Mucosa of descending colon (tissue), 3 donors: ENCODE data around the gene F7. TPM values are rescaled to one million over a fixed set of nuclear protein-coding genes. Genes with fewer than 3 reads are reported as not detected.
"Not testable (repeated sequence)": the region's sequence is repeated elsewhere in the genome, so short reads cannot be mapped to it uniquely, and the experiment has no call there.

Experiments used
- ATAC-seq: fragments of 200-7000 bp; cut with Tn5 transposase; one replicate; pipeline ENCODE4 v1.9.1; 2020; ENCODE audit warnings: mild to moderate bottlenecking, moderate library complexity
- DNase-seq, 3 donors: peaks; one replicate each; pipeline ENCODE4 v3.0.0-alpha.2; 2020
- H3K36me3 ChIP-seq: fragments of 200-600 bp; one replicate; pipeline ENCODE4 v1.8.0; 2021; ENCODE audit warnings: low read depth, mild to moderate bottlenecking
- H3K4me1 ChIP-seq: fragments of 200-600 bp; one replicate; pipeline ENCODE4 v1.8.0; 2021; ENCODE audit warnings: low read depth, mild to moderate bottlenecking
- H3K4me3 ChIP-seq: fragments of 200-600 bp; one replicate; pipeline ENCODE4 v1.8.0; 2021; ENCODE audit warnings: mild to moderate bottlenecking
- H3K9me3 ChIP-seq: fragments of 200-600 bp; one replicate; pipeline ENCODE4 v1.8.0; 2021; ENCODE audit warnings: mild to moderate bottlenecking
- intact Hi-C, 2 donors: fragments of 100-400 bp; cut with DNase I in 1 of 2; cut with micrococcal nuclease in 1 of 2; formaldehyde crosslinking; loops; one replicate each; pipeline versions ENCODE4 v1.11.0 to v1.11.1; 2022; cut with DNase I, micrococcal nuclease
- total RNA-seq, 3 donors: library from RNA; stranded (reverse); fragmentation: NEBNext Ultra II Directional in 2 of 3; extraction: Animal tissue kit (Norgen Biotek cat#: 25700) in 2 of 3; gene quantifications; one replicate each; pipeline versions ENCODE4 v1.2.1 to v1.2.4, GENCODE V29; 2021 to 2023
- TF ChIP-seq, protein P1 (sequence below): fragments of 200-600 bp; IDR thresholded peaks from one replicate; pipeline ENCODE4 v1.8.0; 2022; ENCODE audit warnings: antibody characterized with exemption, mild to moderate bottlenecking
- donor health status: DM: no; HTN: no; CAD: no; lungs with moderate emphysema.
- donor health status: DM: no; HTN: no; CAD: no.
- donor health status: DM: no; HTN: yes; CAD: no.

F7 gene
- total RNA-seq, 3 donors from 2014 or later, result 0.19 TPM; not detected in 2

DNA sequence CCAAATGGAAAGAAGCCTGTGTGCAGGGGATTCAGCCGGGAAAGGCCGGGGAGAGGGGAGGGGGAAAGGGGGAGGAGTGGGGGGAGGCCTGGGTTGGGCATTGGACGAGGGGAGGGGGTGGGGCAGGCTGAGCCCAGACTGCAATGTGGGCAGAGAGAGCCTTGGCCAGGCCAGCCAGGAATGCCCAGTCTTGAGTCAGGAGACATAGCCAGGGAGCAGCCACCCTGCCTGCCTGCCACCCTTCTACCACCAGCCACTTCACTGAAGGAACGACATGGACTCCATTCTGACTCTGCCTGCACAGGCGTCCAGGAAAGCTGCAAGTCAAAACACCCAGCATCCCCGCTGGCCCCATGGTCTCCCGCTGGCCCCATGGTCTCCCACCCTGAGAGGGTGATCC is 53.4 kb downstream of the F7 start:
- intact Hi-C loops, result no loop called here
- TF ChIP-seq, protein P1, sequence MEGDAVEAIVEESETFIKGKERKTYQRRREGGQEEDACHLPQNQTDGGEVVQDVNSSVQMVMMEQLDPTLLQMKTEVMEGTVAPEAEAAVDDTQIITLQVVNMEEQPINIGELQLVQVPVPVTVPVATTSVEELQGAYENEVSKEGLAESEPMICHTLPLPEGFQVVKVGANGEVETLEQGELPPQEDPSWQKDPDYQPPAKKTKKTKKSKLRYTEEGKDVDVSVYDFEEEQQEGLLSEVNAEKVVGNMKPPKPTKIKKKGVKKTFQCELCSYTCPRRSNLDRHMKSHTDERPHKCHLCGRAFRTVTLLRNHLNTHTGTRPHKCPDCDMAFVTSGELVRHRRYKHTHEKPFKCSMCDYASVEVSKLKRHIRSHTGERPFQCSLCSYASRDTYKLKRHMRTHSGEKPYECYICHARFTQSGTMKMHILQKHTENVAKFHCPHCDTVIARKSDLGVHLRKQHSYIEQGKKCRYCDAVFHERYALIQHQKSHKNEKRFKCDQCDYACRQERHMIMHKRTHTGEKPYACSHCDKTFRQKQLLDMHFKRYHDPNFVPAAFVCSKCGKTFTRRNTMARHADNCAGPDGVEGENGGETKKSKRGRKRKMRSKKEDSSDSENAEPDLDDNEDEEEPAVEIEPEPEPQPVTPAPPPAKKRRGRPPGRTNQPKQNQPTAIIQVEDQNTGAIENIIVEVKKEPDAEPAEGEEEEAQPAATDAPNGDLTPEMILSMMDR, result no peak
- Histone ChIP-seq H3K4me1 (peaks cover 3% of the 10 kb centered on the region), H3K4me3 (no peak overlapping the region), H3K36me3 (no peaks in the 10 kb centered on the region), H3K9me3 (no peaks in the 10 kb centered on the region)
- DNase-seq (no peak), ATAC-seq (no peak)

DNA sequence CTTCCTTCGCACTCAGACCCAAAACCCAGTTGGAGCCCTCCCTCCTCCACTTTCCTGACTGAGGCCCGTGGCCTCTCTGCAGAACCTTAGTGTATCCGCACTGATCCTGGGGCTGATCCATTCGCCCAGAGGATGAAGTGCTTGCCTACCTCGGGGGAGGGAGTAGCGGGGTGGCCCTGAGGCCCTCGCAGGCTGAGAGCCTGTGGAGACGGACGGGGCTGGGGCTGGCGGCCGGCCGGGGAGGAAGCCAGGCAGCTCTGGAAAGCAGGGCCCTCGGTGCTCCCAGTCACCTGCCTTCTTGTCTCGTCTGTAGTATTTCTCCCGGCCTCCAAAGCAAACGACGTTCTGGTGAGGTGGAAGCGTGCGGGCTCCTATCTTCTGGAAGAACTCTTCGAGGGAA is 54.1 kb downstream of the F7 start:
- no peaks in the 10 kb centered on the region for H3K36me3 ChIP-seq
- no peak overlapping the region for H3K4me3 ChIP-seq
- no peak for ATAC-seq
- intact Hi-C loops, result no loop called here
- no peak for DNase-seq
- no peaks in the 10 kb centered on the region for H3K4me1 ChIP-seq
- no peaks in the 10 kb centered on the region for H3K9me3 ChIP-seq
- TF ChIP-seq, protein P1, result no peak

DNA sequence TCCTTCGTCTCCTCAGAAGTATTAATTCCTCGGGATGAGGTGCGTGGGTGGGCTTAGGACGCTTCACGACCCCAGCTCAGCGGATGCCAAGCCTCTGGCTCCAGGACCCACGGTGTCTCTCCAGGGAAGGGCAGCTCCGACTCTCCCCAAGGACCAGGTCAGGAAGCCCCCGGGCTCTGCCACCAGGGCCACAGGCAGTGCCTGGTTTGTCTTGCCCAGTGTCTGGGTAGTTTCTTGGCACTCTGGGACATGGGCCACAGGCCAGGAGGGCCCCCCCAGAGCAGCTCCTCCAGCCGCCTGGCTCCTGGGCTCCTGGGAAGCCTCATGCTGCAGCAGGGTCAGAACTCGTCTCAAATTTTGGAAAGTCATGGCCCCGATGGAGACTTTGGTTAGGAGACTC is 55.4 kb downstream of the F7 start:
- no peak for DNase-seq
- Histone ChIP-seq H3K4me3 (no peak overlapping the region), H3K36me3 (no peaks in the 10 kb centered on the region), H3K4me1 (no peaks in the 10 kb centered on the region), H3K9me3 (no peaks in the 10 kb centered on the region)
- no peak for ATAC-seq
- intact Hi-C loops, result no loop called here
- TF ChIP-seq, protein P1, result no peak

DNA sequence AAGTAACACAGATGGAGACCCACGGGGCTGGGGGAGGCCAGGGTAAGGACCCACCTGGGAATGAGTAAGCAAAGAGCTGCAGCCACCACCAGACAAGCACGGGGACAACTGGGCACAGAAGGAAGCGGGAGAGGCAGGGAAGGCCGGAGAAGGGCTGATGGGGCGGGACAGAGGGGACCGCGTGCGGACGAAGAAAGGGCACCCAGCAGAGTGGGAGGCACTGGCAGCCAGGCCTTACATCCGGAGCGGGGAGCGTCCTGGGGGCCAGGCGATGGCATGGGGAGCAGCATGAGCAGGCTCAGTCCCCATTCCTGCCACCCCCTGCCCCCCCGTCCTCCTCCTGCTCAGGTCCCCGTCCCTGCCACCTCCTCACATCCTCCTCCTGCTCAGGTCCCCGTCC is 55.8 kb downstream of the F7 start:
- no peaks in the 10 kb centered on the region for H3K9me3 ChIP-seq
- H3K36me3 ChIP-seq, result no peaks in the 10 kb centered on the region
- TF ChIP-seq, protein P1, result no peak
- ATAC-seq (no peak), DNase-seq (no peak)
- no peaks in the 10 kb centered on the region for H3K4me1 ChIP-seq
- intact Hi-C loops, result no loop called here
- H3K4me3 ChIP-seq, result no peak overlapping the region

DNA sequence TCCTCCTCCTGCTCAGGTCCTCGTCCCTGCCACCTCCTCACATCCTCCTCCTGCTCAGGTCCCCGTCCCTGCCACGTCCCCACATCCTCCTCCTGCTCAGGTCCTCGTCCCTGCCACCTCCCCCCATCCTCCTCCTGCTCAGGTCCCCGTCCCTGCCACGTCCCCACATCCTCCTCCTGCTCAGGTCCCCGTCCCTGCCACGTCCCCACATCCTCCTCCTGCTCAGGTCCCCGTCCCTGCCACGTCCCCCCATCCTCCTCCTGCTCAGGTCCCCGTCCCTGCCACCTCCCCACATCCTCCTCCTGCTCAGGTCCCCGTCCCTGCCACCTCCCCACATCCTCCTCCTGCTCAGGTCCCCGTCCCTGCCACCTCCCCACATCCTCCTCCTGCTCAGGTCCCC is 56.4 kb downstream of the F7 start:
- intact Hi-C loops, H3K4me3 ChIP-seq: not testable (repeated sequence)

DNA sequence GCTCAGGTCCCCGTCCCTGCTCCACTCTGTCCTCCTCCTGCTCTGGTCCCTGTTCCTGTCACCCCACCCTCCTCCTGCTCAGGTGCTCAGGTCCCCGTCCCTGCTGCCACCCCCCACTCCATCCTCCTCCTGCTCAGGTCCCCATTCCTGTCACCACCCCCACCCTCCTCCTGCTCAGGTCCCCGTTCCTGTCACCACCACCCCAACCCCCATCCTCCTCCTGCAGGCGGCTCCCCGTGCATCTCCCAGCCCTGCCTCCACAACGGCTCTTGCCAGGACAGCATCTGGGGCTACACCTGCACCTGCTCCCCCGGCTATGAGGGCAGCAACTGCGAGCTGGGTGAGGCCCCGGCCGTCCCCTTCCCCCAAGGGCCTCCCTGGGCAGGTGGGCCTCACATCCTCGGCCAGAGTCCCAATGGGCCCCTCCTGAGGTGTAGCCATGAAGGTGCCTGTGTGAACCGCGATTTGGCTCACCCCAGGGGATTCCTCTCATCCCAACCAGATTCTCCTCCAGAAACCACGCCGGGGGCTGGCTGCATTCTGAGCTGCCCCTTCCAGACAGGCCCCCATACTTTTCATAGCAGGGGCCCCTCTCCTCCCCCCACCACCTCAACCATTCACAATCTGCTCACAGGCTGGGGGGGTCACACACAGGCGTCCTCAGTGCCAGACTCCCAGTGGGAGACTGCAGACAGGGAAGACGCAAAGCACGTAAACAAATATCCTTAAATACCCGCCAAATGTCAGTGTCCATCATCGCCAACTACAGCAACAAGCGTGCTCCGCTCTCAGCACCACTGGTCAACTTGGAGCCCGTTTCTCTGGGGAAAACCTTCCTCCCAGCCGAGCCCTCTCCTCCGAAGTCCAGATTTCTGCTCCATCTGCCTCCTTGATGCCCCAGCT is 57.4 kb downstream of the F7 start:
- intact Hi-C loops, result no loop called here
- Histone ChIP-seq H3K36me3 (no peaks in the 10 kb centered on the region), H3K4me3 (no peak overlapping the region), H3K4me1 (no peaks in the 10 kb centered on the region), H3K9me3 (no peaks in the 10 kb centered on the region)
- TF ChIP-seq, protein P1, result no peak
- no peak for DNase-seq
- ATAC-seq, result peak; percentile 8

More for the DNA sequence above, 56.4 kb downstream of the F7 start:
- not testable (repeated sequence) for H3K4me1 ChIP-seq, ATAC-seq, H3K36me3 ChIP-seq, H3K9me3 ChIP-seq, DNase-seq
